H9 (cell line): ENCODE measurements around the gene ASPSCR1. TPM values are rescaled to one million over a fixed set of nuclear protein-coding genes. Genes with fewer than 3 reads are reported as not detected.

Experiments used
- DNase-seq: peaks from one replicate; pipeline ENCODE4 v3.0.0-alpha.2; 2017
- H2AFZ ChIP-seq: one replicate; pipeline ENCODE4 v1.6.1; 2013; ENCODE audit warnings: mild to moderate bottlenecking, low read length, control low read depth, moderate library complexity
- H2AK5ac ChIP-seq: 2 replicates; pipeline ENCODE4 v1.6.1; 2013; ENCODE audit warnings: low read length, control low read depth, mixed read lengths; ENCODE audit not compliant: insufficient read length
- H2BK120ac ChIP-seq: one replicate; pipeline ENCODE4 v1.6.1; 2013; ENCODE audit warnings: low read depth, mild to moderate bottlenecking, low read length, control low read depth, inconsistent platforms; ENCODE audit not compliant: poor library complexity, severe bottlenecking
- H2BK12ac ChIP-seq: 2 replicates; pipeline ENCODE4 v1.6.1; 2013; ENCODE audit warnings: low read length, control low read depth, mixed read lengths, low read depth; ENCODE audit not compliant: insufficient read length
- H2BK15ac ChIP-seq: 2 replicates; pipeline ENCODE4 v1.6.1; 2013; ENCODE audit warnings: low read depth, low read length, control low read depth
- H2BK20ac ChIP-seq: one replicate; pipeline ENCODE4 v1.6.1; 2013; ENCODE audit warnings: low read depth, mild to moderate bottlenecking, low read length, control low read depth, inconsistent platforms; ENCODE audit not compliant: poor library complexity, severe bottlenecking
- H2BK5ac ChIP-seq: 2 replicates; pipeline ENCODE4 v1.6.1; 2013; ENCODE audit warnings: low read length, control low read depth, mixed read lengths; ENCODE audit not compliant: insufficient read length
- H3K14ac ChIP-seq: 2 replicates; pipeline ENCODE4 v1.6.1; 2013; ENCODE audit warnings: low read length, control low read depth; ENCODE audit not compliant: insufficient read depth
- H3K18ac ChIP-seq: 2 replicates; pipeline ENCODE4 v1.6.1; 2013; ENCODE audit warnings: low read depth, mild to moderate bottlenecking, mixed read lengths, low read length, control low read depth; ENCODE audit not compliant: insufficient read length
- H3K23ac ChIP-seq: 2 replicates; pipeline ENCODE4 v1.6.1; 2013; ENCODE audit warnings: low read length, control low read depth, mixed read lengths, low read depth; ENCODE audit not compliant: insufficient read length
- H3K23me2 ChIP-seq: 2 replicates; pipeline ENCODE4 v1.6.1; 2013; ENCODE audit warnings: low read depth, mild to moderate bottlenecking, mixed read lengths, low read length, control low read depth; ENCODE audit not compliant: insufficient read length, poor library complexity, severe bottlenecking
- H3K27ac ChIP-seq: 2 replicates; pipeline ENCODE4 v1.5.1; 2013; ENCODE audit warnings: low read length, control low read depth, mixed read lengths, low read depth; ENCODE audit not compliant: insufficient read length
- H3K27me3 ChIP-seq: 2 replicates; pipeline ENCODE4 v1.6.1; 2013; ENCODE audit warnings: low read length, control low read depth, inconsistent platforms; ENCODE audit not compliant: insufficient read depth
- H3K4ac ChIP-seq: 2 replicates; pipeline ENCODE4 v1.6.1; 2013; ENCODE audit warnings: low read depth, mild to moderate bottlenecking, control low read depth, inconsistent platforms, low read length, moderate library complexity
- H3K4me1 ChIP-seq: 2 replicates; pipeline ENCODE4 v1.6.1; 2013; ENCODE audit warnings: low read length, control low read depth, inconsistent platforms; ENCODE audit not compliant: insufficient read depth
- H3K4me2 ChIP-seq: 2 replicates; pipeline ENCODE4 v1.6.1; 2013; ENCODE audit warnings: low read length, control low read depth, mixed read lengths; ENCODE audit not compliant: insufficient read length, insufficient read depth
- H3K56ac ChIP-seq: 2 replicates; pipeline ENCODE4 v1.6.1; 2013; ENCODE audit warnings: low read depth, mild to moderate bottlenecking, mixed read lengths, low read length, control low read depth; ENCODE audit not compliant: insufficient read length
- H3K79me1 ChIP-seq: 2 replicates; pipeline ENCODE4 v1.6.1; 2013; ENCODE audit warnings: low read depth, mild to moderate bottlenecking, moderate library complexity, low read length, control low read depth, inconsistent platforms; ENCODE audit not compliant: insufficient read depth, poor library complexity, severe bottlenecking
- H3K79me2 ChIP-seq: 2 replicates; pipeline ENCODE4 v1.6.1; 2013; ENCODE audit warnings: low read length, control low read depth, inconsistent platforms; ENCODE audit not compliant: insufficient read depth
- H3K9ac ChIP-seq: 2 replicates; pipeline ENCODE4 v1.6.1; 2013; ENCODE audit warnings: low read length, control low read depth, mixed read lengths; ENCODE audit not compliant: insufficient read length; ENCODE audit errors: extremely low read depth
- H3K9me3 ChIP-seq: one replicate; pipeline ENCODE4 v1.6.1; 2013; ENCODE audit warnings: low read depth, low read length, inconsistent platforms; ENCODE audit not compliant: control insufficient read depth
- H3T11ph ChIP-seq: one replicate; pipeline ENCODE4 v1.6.1; 2013; ENCODE audit warnings: mild to moderate bottlenecking, low read length, control low read depth, inconsistent platforms
- H4K20me1 ChIP-seq: one replicate; pipeline ENCODE4 v1.6.1; 2013; ENCODE audit not compliant: control insufficient read depth, insufficient read length, insufficient read depth
- H4K5ac ChIP-seq: 2 replicates; pipeline ENCODE4 v1.6.1; 2013; ENCODE audit warnings: low read depth, mild to moderate bottlenecking, mixed read lengths, low read length, control low read depth; ENCODE audit not compliant: insufficient read length
- H4K8ac ChIP-seq: replicated peaks from 2 replicates; pipeline ENCODE4 v1.6.1; 2013; ENCODE audit warnings: low read length, control low read depth, mixed read lengths, low read depth; ENCODE audit not compliant: insufficient read length
- H4K91ac ChIP-seq: 2 replicates; pipeline ENCODE4 v1.6.1; 2013; ENCODE audit warnings: low read depth, mild to moderate bottlenecking, moderate library complexity, mixed read lengths, low read length, control low read depth; ENCODE audit not compliant: insufficient read length
- H3K27ac Mint-ChIP-seq, 3 experiments: 2 replicates in 2 of 3; 3 replicates in 1 of 3; pipeline ENCODE4 v1.8.0; 2020 to 2021; ENCODE audit warnings: mixed read lengths in 3 of 3, mild to moderate bottlenecking in 1 of 3, moderate library complexity in 1 of 3
- H3K27me3 Mint-ChIP-seq: 2 replicates; pipeline ENCODE4 v1.8.0; 2021; ENCODE audit warnings: low read depth, mild to moderate bottlenecking, moderate library complexity, mixed read lengths
- H3K36me3 Mint-ChIP-seq, 3 experiments: 2 replicates in 2 of 3; 3 replicates in 1 of 3; pipeline ENCODE4 v1.8.0; 2020 to 2021; ENCODE audit warnings: low read depth in 3 of 3, mixed read lengths in 3 of 3; ENCODE audit not compliant: insufficient read depth in 1 of 3
- H3K4me1 Mint-ChIP-seq, 2 experiments: 2 replicates each; pipeline ENCODE4 v1.8.0; 2020; ENCODE audit warnings: mixed read lengths in 2 of 2
- H3K4me3 Mint-ChIP-seq, 2 experiments: 2 replicates in 1 of 2; 3 replicates in 1 of 2; pipeline ENCODE4 v1.8.0; 2020 to 2021; ENCODE audit warnings: mild to moderate bottlenecking in 2 of 2, mixed read lengths in 2 of 2, moderate library complexity in 1 of 2
- H3K9me3 Mint-ChIP-seq, 2 experiments: 2 replicates in 1 of 2; 3 replicates in 1 of 2; pipeline ENCODE4 v1.8.0; 2020; ENCODE audit warnings: mild to moderate bottlenecking in 2 of 2, mixed read lengths in 2 of 2, moderate library complexity in 1 of 2
- WGBS: extraction: QIAGEN DNeasy Blood & Tissue Kit; methylation state at CpG from one replicate; pipeline ENCODE4 v1.1.7; 2013; ENCODE audit warnings: missing lambda C conversion rate, low lambda C conversion rate, mixed read lengths; ENCODE audit not compliant: insufficient read length; ENCODE audit errors: extremely low coverage; 5-methylcytosine and 5-hydroxymethylcytosine counted together
- total RNA-seq: library from RNA; stranded (reverse); gene quantifications from 2 replicates; pipeline ENCODE4 v1.2.1, GENCODE V29; 2021
- TF ChIP-seq, protein P1 (sequence below): fragments of 200-600 bp; sonication (generic); conservative IDR thresholded peaks from 3 replicates; pipeline ENCODE4 v1.8.0; 2021; ENCODE audit warnings: antibody characterized with exemption, mild to moderate bottlenecking

The ASPSCR1 gene
- total RNA-seq, 1 experiment from 2014 or later = 50.9 TPM

DNA sequence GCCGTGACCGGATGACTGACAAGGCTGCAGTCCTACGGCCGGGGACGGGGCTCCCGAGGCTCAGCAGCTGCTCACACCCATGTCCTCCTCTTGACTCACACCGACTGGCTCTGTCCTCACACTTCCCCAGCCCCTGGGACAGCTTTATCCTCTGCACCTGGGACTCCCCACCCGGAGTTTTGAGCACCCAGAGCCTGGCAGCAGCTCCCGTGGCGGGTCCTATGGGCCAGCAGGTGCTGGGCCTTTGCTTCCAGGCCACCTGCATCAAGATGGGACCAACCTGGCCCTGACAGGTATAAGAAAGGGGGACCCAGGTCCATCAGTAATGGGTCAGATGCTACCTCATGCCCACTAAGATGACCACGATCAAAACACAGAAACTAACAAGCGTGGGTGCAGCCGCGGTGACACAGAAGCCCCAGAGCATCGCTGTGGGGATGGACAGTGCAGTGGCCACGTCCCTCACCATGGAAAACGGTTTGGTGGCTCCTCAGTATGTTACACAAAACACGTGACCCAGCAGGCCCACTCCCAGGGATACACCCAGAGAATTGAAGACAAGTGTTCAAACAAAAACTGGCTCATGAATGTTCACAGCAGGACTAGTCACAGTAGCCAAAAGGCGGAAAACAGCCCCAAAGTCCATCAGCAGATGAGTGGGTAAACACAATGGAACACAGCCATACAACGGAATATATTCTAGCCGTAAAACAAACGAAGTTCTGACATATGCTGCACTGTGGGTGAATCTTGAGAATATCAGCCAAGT, 13.2 kb upstream of the ASPSCR1 start:
- no CpG with 5 or more reads among the region's 22 CpGs for WGBS
- Histone ChIP-seq H3K14ac (no peak overlapping the region), H2BK5ac (no peak overlapping the region), H3K4me1 (peaks cover 2% of the 10 kb centered on the region; the same call in 1 of the 2 replicates), H3K56ac (no peak overlapping the region), H3K23me2 (peaks cover 3% of the 10 kb centered on the region), H4K20me1 (no peaks in the 10 kb centered on the region), H3K9ac (no peak overlapping the region), H2BK120ac (no peak overlapping the region), H3K4ac (no peak overlapping the region), H3K27me3 (peaks cover 28% of the 10 kb centered on the region; the same call in 1 of the 2 replicates), H3K27ac (no peak overlapping the region), H2AFZ (no peak overlapping the region), H3K9me3 (no peaks in the 10 kb centered on the region), H4K91ac (no peak overlapping the region), H2BK15ac (no peak overlapping the region), H3K79me2 (no peaks in the 10 kb centered on the region), H3K4me2 (no peak overlapping the region), H3K18ac (no peak overlapping the region), H2BK20ac (no peak overlapping the region), H2AK5ac (no peak overlapping the region), H3K79me1 (no peaks in the 10 kb centered on the region), H2BK12ac (no peak overlapping the region), H3K23ac (no peak overlapping the region), H4K8ac (no peak overlapping the region), H4K5ac (no peak overlapping the region), H3T11ph (no peak overlapping the region)
- no peak for DNase-seq
- Mint-ChIP-seq H3K4me3 (no peak overlapping the region; a peak in 1 of 5 replicates), H3K27me3 (peaks cover 77% of the 10 kb centered on the region), H3K9me3 (no peaks in the 10 kb centered on the region), H3K4me1 (peaks cover 13 to 25% of the 10 kb centered on the region in 2 experiments), H3K27ac (no peak overlapping the region), H3K36me3 (no peaks in the 10 kb centered on the region)
- TF ChIP-seq, protein P1, sequence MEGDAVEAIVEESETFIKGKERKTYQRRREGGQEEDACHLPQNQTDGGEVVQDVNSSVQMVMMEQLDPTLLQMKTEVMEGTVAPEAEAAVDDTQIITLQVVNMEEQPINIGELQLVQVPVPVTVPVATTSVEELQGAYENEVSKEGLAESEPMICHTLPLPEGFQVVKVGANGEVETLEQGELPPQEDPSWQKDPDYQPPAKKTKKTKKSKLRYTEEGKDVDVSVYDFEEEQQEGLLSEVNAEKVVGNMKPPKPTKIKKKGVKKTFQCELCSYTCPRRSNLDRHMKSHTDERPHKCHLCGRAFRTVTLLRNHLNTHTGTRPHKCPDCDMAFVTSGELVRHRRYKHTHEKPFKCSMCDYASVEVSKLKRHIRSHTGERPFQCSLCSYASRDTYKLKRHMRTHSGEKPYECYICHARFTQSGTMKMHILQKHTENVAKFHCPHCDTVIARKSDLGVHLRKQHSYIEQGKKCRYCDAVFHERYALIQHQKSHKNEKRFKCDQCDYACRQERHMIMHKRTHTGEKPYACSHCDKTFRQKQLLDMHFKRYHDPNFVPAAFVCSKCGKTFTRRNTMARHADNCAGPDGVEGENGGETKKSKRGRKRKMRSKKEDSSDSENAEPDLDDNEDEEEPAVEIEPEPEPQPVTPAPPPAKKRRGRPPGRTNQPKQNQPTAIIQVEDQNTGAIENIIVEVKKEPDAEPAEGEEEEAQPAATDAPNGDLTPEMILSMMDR = no peak
